Neural crest cell (in vitro differentiated cells): ENCODE data around the gene PDXK. TPM values are rescaled to one million over a fixed set of nuclear protein-coding genes. Genes with fewer than 3 reads are reported as not detected.

Experiments
- DNase-seq: peaks from one replicate; pipeline ENCODE4 v3.0.0; 2021; ENCODE audit warnings: low read depth, mixed read lengths, low spot score
- H3K27ac Mint-ChIP-seq: one replicate; pipeline ENCODE4 v1.8.0; 2021; ENCODE audit warnings: mild to moderate bottlenecking, mixed read lengths; ENCODE audit not compliant: unreplicated experiment
- H3K27me3 Mint-ChIP-seq: 2 replicates; pipeline ENCODE4 v1.8.0; 2021; ENCODE audit warnings: low read depth, mild to moderate bottlenecking, mixed read lengths
- H3K36me3 Mint-ChIP-seq: 2 replicates; pipeline ENCODE4 v1.8.0; 2021; ENCODE audit warnings: low read depth, mild to moderate bottlenecking, mixed read lengths
- H3K4me1 Mint-ChIP-seq: 2 replicates; pipeline ENCODE4 v1.8.0; 2021; ENCODE audit warnings: mixed read lengths
- H3K4me3 Mint-ChIP-seq: one replicate; pipeline ENCODE4 v1.8.0; 2021; ENCODE audit warnings: mild to moderate bottlenecking, mixed read lengths
- H3K9me3 Mint-ChIP-seq: 2 replicates; pipeline ENCODE4 v1.8.0; 2021; ENCODE audit warnings: mixed read lengths
- total RNA-seq: library from RNA; stranded (reverse); gene quantifications from 2 replicates; pipeline ENCODE4 v1.2.1, GENCODE V29; 2021
- TF ChIP-seq, protein P1 (sequence below): fragments of 200-600 bp; sonication (generic); conservative IDR thresholded peaks from 2 replicates; pipeline ENCODE4 v1.5.0; 2021; ENCODE audit warnings: antibody characterized with exemption, mild to moderate bottlenecking

Gene PDXK
- total RNA-seq, 1 donor from 2014 or later, result 67.3 TPM

DNA sequence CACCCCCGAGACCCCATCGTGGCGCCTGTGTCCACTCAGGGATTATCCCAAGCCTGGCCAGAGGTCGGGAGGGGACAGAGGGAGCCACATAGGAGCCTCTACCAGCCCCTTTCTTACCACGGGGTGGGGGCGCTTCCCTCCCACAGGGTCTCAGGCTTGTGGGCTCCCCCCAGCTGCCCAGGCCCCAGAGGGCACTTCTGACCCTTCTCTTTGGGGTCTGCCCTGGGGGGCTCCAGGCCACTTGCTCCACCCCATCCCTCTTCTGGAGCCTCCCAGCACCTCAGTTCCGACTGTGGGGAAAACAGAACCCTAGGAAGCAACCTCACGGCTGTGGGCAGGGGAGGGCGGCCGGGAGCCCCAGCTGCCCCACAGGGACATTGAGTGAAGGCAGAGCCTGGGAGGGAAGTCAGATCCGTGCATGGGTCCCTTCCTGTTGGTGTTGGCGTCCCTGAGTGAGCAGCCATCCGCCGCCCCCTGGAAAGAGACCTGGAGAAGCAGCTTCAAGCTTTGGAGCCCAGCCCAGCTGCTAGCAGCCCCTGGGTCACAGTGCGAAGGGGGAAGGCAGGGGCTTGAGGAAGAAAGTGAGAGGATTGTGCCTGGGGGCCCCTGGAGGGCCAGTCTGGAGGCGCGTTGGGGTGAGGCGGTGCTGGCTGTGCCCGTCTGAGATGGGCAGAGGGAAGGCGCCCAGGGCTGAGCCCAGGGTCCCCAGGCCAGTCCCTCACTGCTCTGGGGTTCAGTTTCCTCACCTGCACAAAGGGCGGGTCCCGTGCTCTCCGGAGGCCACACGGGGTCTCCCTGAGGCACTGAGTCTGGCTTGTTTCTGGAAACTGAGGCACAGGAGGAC lies 92.6 kb downstream of the PDXK start:
- no peak for DNase-seq
- TF ChIP-seq, protein P1, sequence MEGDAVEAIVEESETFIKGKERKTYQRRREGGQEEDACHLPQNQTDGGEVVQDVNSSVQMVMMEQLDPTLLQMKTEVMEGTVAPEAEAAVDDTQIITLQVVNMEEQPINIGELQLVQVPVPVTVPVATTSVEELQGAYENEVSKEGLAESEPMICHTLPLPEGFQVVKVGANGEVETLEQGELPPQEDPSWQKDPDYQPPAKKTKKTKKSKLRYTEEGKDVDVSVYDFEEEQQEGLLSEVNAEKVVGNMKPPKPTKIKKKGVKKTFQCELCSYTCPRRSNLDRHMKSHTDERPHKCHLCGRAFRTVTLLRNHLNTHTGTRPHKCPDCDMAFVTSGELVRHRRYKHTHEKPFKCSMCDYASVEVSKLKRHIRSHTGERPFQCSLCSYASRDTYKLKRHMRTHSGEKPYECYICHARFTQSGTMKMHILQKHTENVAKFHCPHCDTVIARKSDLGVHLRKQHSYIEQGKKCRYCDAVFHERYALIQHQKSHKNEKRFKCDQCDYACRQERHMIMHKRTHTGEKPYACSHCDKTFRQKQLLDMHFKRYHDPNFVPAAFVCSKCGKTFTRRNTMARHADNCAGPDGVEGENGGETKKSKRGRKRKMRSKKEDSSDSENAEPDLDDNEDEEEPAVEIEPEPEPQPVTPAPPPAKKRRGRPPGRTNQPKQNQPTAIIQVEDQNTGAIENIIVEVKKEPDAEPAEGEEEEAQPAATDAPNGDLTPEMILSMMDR, result no peak
- H3K4me3 Mint-ChIP-seq, result no peak overlapping the region
- H3K9me3 Mint-ChIP-seq, result no peaks in the 10 kb centered on the region
- H3K36me3 Mint-ChIP-seq, result no peaks in the 10 kb centered on the region
- no peak overlapping the region for H3K27ac Mint-ChIP-seq
- H3K4me1 Mint-ChIP-seq, result no peaks in the 10 kb centered on the region
- H3K27me3 Mint-ChIP-seq, result peaks cover 2% of the 10 kb centered on the region

Other genes with a start within 250 kb of the PDXK start
- 2.3 and 2.5 TPM in 2 replicates for gene HSF2BP, start 59.6 kb upstream of the PDXK start, total RNA-seq
- gene RRP1B, start 59.6 kb upstream of the PDXK start, total RNA-seq, result 68.8 and 70.4 TPM in 2 replicates
- 37.1 and 40.9 TPM in 2 replicates for gene CSTB, start 57.2 kb downstream of the PDXK start, total RNA-seq
- gene RRP1, start 70.4 kb downstream of the PDXK start, total RNA-seq, result 49.0 and 49.4 TPM in 2 replicates
- 37.3 and 40.3 TPM in 2 replicates for gene AGPAT3, start 146.1 kb downstream of the PDXK start, total RNA-seq